Measurements from ENCODE around the gene IL1RAPL1.

Gene IL1RAPL1

DNA sequence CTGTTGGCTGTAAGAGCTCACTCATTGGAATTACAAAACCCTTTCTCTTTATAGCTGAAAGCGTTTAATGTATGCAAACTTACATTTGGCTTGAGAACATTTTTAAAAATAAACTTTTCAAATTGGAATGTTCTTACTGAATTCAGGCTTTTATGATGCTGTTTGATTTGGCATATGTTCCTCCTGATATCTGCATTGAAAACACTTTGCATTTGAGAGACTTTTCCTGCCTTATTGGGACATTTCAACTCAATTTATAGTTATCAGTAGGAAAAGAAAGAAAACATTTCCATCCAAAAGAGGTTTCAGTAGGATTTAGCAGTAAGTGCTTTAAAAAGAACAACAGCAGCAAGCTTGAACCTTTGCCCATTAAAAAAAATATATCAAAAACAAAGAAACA is 520.0 kb downstream of the IL1RAPL1 start:
- no peak for TF ChIP-seq FOXP2 (optimal IDR thresholded peaks at IDR 0.05; ENCODE audit: borderline replicate concordance, extremely low read depth, extremely low read length, insufficient read depth)
- no peak for TF ChIP-seq POLR2AphosphoS5 (IDR thresholded peaks at IDR 0.05; ENCODE audit: low read depth, low read length)
- TF ChIP-seq SIN3A (IDR thresholded peaks at IDR 0.05; ENCODE audit: borderline replicate concordance, insufficient read depth, low read length), result no peak
- TF ChIP-seq TAF1 (IDR thresholded peaks at IDR 0.05; ENCODE audit: borderline replicate concordance, insufficient read depth, low read length), result no peak
- TF ChIP-seq, protein P1, sequence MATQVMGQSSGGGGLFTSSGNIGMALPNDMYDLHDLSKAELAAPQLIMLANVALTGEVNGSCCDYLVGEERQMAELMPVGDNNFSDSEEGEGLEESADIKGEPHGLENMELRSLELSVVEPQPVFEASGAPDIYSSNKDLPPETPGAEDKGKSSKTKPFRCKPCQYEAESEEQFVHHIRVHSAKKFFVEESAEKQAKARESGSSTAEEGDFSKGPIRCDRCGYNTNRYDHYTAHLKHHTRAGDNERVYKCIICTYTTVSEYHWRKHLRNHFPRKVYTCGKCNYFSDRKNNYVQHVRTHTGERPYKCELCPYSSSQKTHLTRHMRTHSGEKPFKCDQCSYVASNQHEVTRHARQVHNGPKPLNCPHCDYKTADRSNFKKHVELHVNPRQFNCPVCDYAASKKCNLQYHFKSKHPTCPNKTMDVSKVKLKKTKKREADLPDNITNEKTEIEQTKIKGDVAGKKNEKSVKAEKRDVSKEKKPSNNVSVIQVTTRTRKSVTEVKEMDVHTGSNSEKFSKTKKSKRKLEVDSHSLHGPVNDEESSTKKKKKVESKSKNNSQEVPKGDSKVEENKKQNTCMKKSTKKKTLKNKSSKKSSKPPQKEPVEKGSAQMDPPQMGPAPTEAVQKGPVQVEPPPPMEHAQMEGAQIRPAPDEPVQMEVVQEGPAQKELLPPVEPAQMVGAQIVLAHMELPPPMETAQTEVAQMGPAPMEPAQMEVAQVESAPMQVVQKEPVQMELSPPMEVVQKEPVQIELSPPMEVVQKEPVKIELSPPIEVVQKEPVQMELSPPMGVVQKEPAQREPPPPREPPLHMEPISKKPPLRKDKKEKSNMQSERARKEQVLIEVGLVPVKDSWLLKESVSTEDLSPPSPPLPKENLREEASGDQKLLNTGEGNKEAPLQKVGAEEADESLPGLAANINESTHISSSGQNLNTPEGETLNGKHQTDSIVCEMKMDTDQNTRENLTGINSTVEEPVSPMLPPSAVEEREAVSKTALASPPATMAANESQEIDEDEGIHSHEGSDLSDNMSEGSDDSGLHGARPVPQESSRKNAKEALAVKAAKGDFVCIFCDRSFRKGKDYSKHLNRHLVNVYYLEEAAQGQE (IDR thresholded peaks at IDR 0.05; ENCODE audit: insufficient read depth in 1 of 2, low read depth in 2 of 2, low read length in 2 of 2), result no peak

- TF ChIP-seq TAF1 (IDR thresholded peaks at IDR 0.05; ENCODE audit: borderline replicate concordance, insufficient read depth, low read length) (no peak), SIN3A (IDR thresholded peaks at IDR 0.05; ENCODE audit: borderline replicate concordance, insufficient read depth, low read length) (no peak)
Observed at GRCh38 chrX:29110041-29110440, 522.8 kb downstream of the IL1RAPL1 start.

DNA sequence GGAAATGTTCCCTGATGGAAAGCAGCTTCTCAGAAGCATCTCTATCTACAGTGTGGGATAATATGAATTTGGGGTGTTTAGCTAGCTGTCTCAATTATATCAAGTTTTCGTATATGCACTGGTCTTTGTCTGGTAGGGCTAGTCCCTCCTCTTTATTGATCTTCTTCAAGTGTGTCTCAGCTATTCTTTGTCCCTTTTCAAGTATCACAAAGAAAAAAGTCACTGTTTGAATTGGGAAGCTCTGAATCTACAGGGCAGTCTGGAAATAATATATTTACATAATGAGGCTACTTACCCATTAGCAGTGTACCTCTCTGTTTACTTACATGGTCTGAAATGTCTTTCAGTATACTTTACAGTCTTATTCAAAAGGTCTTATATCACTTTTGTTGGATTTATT is 526.0 kb downstream of the IL1RAPL1 start:
- TF ChIP-seq TAF1 (IDR thresholded peaks at IDR 0.05; ENCODE audit: borderline replicate concordance, insufficient read depth, low read length), result no peak
- no peak for TF ChIP-seq POLR2AphosphoS5 (IDR thresholded peaks at IDR 0.05; ENCODE audit: low read depth, low read length)
- TF ChIP-seq SIN3A (IDR thresholded peaks at IDR 0.05; ENCODE audit: borderline replicate concordance, insufficient read depth, low read length), result no peak

DNA sequence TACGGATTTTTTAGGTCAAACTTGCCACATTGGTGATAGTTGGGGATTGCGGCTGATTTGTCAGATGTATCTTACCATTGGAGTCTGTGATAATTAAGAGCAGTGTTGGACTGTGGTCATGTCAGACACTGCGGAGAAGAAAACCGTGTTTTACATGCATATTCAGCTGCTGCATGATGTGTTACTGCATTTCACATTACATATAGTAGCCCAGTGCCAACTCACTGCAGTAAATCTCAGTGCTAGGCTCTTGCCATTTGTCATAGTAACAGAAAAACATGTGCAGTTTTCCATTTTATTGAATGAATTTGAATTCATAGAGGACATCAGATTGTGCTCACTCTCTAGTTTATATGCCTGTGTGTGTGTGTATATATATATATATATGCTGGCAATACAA is 543.7 kb downstream of the IL1RAPL1 start:
- no peak for TF ChIP-seq SIN3A (IDR thresholded peaks at IDR 0.05; ENCODE audit: borderline replicate concordance, insufficient read depth, low read length)
- TF ChIP-seq, protein P1 (IDR thresholded peaks at IDR 0.05; ENCODE audit: insufficient read depth in 1 of 2, low read depth in 2 of 2, low read length in 2 of 2), result no peak
- TF ChIP-seq FOXP2 (optimal IDR thresholded peaks at IDR 0.05; ENCODE audit: borderline replicate concordance, extremely low read depth, extremely low read length, insufficient read depth), result no peak
- no peak for TF ChIP-seq TAF1 (IDR thresholded peaks at IDR 0.05; ENCODE audit: borderline replicate concordance, insufficient read depth, low read length)
- no peak for TF ChIP-seq POLR2AphosphoS5 (IDR thresholded peaks at IDR 0.05; ENCODE audit: low read depth, low read length)

DNA sequence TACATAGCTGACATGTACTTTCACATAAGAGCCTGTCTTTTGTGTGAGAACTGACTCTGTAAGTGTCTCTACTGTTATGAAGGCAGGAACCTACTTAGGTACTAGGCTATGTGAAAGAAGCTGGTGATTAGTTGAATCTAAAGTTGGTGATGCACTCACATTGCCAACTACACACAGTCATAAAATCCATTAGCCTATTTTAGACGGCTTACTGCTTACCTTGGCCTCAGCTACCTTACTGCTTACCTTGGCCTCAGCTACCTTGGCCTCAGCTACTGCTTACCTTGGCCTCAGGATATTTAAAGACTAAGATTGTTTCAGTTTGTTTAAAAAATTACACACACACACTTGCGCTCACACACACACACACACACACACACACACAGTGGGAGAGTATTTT is 549.7 kb downstream of the IL1RAPL1 start:
- TF ChIP-seq POLR2AphosphoS5 (IDR thresholded peaks at IDR 0.05; ENCODE audit: low read depth, low read length) (no peak), FOXP2 (optimal IDR thresholded peaks at IDR 0.05; ENCODE audit: borderline replicate concordance, extremely low read depth, extremely low read length, insufficient read depth) (no peak), TAF1 (IDR thresholded peaks at IDR 0.05; ENCODE audit: borderline replicate concordance, insufficient read depth, low read length) (no peak), SIN3A (IDR thresholded peaks at IDR 0.05; ENCODE audit: borderline replicate concordance, insufficient read depth, low read length) (no peak)
- TF ChIP-seq, protein P1 (IDR thresholded peaks at IDR 0.05; ENCODE audit: insufficient read depth in 1 of 2, low read depth in 2 of 2, low read length in 2 of 2), result no peak

- TF ChIP-seq, protein P1 (IDR thresholded peaks at IDR 0.05; ENCODE audit: insufficient read depth in 1 of 2, low read depth in 2 of 2, low read length in 2 of 2), result no peak
- no peak for TF ChIP-seq TAF1 (IDR thresholded peaks at IDR 0.05; ENCODE audit: borderline replicate concordance, insufficient read depth, low read length)
- TF ChIP-seq SIN3A (IDR thresholded peaks at IDR 0.05; ENCODE audit: borderline replicate concordance, insufficient read depth, low read length), result no peak
- TF ChIP-seq FOXP2 (optimal IDR thresholded peaks at IDR 0.05; ENCODE audit: borderline replicate concordance, extremely low read depth, extremely low read length, insufficient read depth), result no peak
- no peak for TF ChIP-seq POLR2AphosphoS5 (IDR thresholded peaks at IDR 0.05; ENCODE audit: low read depth, low read length)
Observed at GRCh38 chrX:29138003-29138402, 550.8 kb downstream of the IL1RAPL1 start.

All from PFSK-1 (cell line).